Measurements from ENCODE around the gene DNASE1L3. TPM values are rescaled to one million over a fixed set of nuclear protein-coding genes. Genes with fewer than 3 reads are reported as not detected.

DNASE1L3 gene
- total and polyA plus RNA-seq, 2 donors, result 12.9 to 52.0 TPM

- Histone ChIP-seq H3K27ac (ENCODE audit: low read depth in 1 of 2, low read length in 1 of 2) (no peak overlapping the region), H3K4me3 (ENCODE audit: low read length in 2 of 2) (no peak overlapping the region), H3K4me1 (ENCODE audit: control insufficient read depth in 2 of 2, insufficient read depth in 2 of 2, low read length in 2 of 2) (no peaks in the 10 kb centered on the region), H3K27me3 (ENCODE audit: control insufficient read depth in 2 of 2, insufficient read depth in 1 of 2, low read length in 1 of 2) (no peaks in the 10 kb centered on the region), H3K9me3 (ENCODE audit: control insufficient read depth in 2 of 2, insufficient read depth in 1 of 2, low read length in 1 of 2) (no peaks in the 10 kb centered on the region), H3K36me3 (ENCODE audit: control insufficient read depth in 2 of 2, insufficient read depth in 2 of 2, low read length in 1 of 2) (no peaks in the 10 kb centered on the region)
- DNase-seq (ENCODE audit: low read depth in 6 of 9, low spot score in 9 of 9), result no peak
- 93% methylated on average over 10 of the region's 10 CpGs for WGBS
These were observed 21.8 kb downstream of the DNASE1L3 start for GRCh38 chr3:58188921-58189451.

DNA sequence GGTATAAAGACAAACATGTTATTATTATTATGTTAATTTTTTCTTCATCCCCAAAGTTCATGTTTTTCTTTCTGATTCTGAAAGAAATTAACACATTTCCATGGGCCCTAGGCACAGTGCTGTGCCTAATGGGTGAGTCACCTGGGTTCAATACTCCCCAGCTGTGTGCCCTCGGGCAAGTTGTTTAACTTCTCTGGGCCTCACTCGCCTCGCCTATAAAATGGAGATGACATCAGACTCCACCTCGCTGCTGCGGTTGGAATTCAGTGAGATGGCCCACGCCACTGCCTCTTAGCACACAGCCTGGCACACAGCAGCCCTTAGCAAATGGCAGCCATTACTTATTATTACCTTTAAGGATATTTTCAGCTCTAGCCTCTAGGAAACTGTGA is 22.6 kb downstream of the DNASE1L3 start:
- Histone ChIP-seq H3K27ac (ENCODE audit: low read depth in 1 of 2, low read length in 1 of 2) (no peak overlapping the region), H3K4me1 (ENCODE audit: control insufficient read depth in 2 of 2, insufficient read depth in 2 of 2, low read length in 2 of 2) (no peaks in the 10 kb centered on the region), H3K4me3 (ENCODE audit: low read length in 2 of 2) (no peak overlapping the region), H3K9me3 (ENCODE audit: control insufficient read depth in 2 of 2, insufficient read depth in 1 of 2, low read length in 1 of 2) (no peaks in the 10 kb centered on the region), H3K27me3 (ENCODE audit: control insufficient read depth in 2 of 2, insufficient read depth in 1 of 2, low read length in 1 of 2) (no peaks in the 10 kb centered on the region), H3K36me3 (ENCODE audit: control insufficient read depth in 2 of 2, insufficient read depth in 2 of 2, low read length in 1 of 2) (no peaks in the 10 kb centered on the region)
- WGBS, result 92% methylated on average over 6 of the region's 6 CpGs
- DNase-seq (ENCODE audit: low read depth in 6 of 9, low spot score in 9 of 9), result no peak

- Histone ChIP-seq H3K9me3 (ENCODE audit: control insufficient read depth in 2 of 2, insufficient read depth in 1 of 2, low read length in 1 of 2) (no peaks in the 10 kb centered on the region), H3K36me3 (ENCODE audit: control insufficient read depth in 2 of 2, insufficient read depth in 2 of 2, low read length in 1 of 2) (no peaks in the 10 kb centered on the region), H3K4me3 (ENCODE audit: low read length in 2 of 2) (no peak overlapping the region), H3K27ac (ENCODE audit: low read depth in 1 of 2, low read length in 1 of 2) (no peak overlapping the region), H3K27me3 (ENCODE audit: control insufficient read depth in 2 of 2, insufficient read depth in 1 of 2, low read length in 1 of 2) (no peaks in the 10 kb centered on the region), H3K4me1 (ENCODE audit: control insufficient read depth in 2 of 2, insufficient read depth in 2 of 2, low read length in 2 of 2) (no peaks in the 10 kb centered on the region)
- no peak for DNase-seq (ENCODE audit: low read depth in 6 of 9, low spot score in 9 of 9)
- WGBS, result 96% methylated on average over 7 of the region's 7 CpGs
These were observed 25.8 kb downstream of the DNASE1L3 start for GRCh38 chr3:58184982-58185360.

DNA sequence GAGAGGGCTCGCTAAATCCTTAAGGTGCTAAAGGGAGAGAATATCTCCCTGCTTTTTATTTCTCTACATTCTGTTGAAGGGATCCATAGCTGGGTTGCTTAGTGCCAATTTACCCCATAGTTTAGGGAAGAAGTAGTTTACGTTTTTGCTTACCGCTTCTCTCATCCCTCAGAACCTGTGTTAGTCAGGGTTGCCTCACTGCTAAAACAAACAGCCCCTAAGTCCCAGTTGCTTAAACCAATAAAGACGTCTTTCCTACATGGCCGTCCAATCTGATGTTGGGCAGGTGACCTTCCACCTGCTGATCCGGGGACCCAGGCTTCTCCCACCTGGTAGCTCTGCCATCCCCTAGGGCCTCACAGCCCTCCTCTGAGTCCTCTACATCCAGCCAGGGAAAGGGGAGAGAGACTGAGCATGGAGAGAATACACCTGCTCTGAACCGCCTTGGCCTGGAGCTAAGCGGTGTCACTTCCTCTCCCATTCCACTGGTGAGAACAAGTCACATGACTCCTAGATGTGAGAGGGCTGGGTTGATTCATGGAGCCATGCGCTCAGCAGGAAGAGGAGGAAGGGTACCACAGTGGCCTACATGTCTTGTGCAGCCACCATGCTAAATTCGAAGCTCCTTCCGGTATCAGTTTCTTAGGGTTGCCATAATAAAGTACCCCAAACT is 26.3 kb downstream of the DNASE1L3 start:
- H3K36me3 ChIP-seq (ENCODE audit: control insufficient read depth in 2 of 2, insufficient read depth in 2 of 2, low read length in 1 of 2), result no peaks in the 10 kb centered on the region
- H3K4me3 ChIP-seq (ENCODE audit: low read length in 2 of 2), result no peak overlapping the region
- H3K27ac ChIP-seq (ENCODE audit: low read depth in 1 of 2, low read length in 1 of 2), result no peak overlapping the region
- 97% methylated on average over 11 of the region's 11 CpGs for WGBS
- H3K4me1 ChIP-seq (ENCODE audit: control insufficient read depth in 2 of 2, insufficient read depth in 2 of 2, low read length in 2 of 2), result no peaks in the 10 kb centered on the region
- DNase-seq (ENCODE audit: low read depth in 6 of 9, low spot score in 9 of 9), result no peak
- H3K27me3 ChIP-seq (ENCODE audit: control insufficient read depth in 2 of 2, insufficient read depth in 1 of 2, low read length in 1 of 2), result no peaks in the 10 kb centered on the region
- no peaks in the 10 kb centered on the region for H3K9me3 ChIP-seq (ENCODE audit: control insufficient read depth in 2 of 2, insufficient read depth in 1 of 2, low read length in 1 of 2)

DNA sequence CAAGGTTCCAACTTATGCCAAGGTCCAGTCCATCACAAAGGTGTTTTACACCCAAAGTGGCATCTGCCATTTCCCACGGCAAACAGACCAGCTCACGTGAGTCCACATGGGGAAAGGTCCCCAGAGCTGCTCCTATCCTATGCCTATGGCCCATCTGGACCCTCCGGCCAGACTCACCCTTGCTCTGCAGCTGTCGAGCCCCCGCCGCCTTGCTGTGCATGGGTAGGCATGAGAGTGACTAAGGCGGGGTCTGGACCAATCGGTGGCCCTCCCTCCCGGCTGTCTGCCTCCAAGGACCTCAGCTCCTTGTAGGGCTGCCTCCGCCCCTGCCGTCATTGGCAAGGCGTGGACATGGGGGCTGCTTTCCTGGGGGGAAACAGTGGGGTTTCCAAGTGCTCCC is 26.9 kb downstream of the DNASE1L3 start:
- no peak overlapping the region for H3K27ac ChIP-seq (ENCODE audit: low read depth in 1 of 2, low read length in 1 of 2)
- H3K27me3 ChIP-seq (ENCODE audit: control insufficient read depth in 2 of 2, insufficient read depth in 1 of 2, low read length in 1 of 2), result no peaks in the 10 kb centered on the region
- H3K9me3 ChIP-seq (ENCODE audit: control insufficient read depth in 2 of 2, insufficient read depth in 1 of 2, low read length in 1 of 2), result no peaks in the 10 kb centered on the region
- H3K36me3 ChIP-seq (ENCODE audit: control insufficient read depth in 2 of 2, insufficient read depth in 2 of 2, low read length in 1 of 2), result no peaks in the 10 kb centered on the region
- WGBS, result 97% methylated on average over 12 of the region's 12 CpGs
- peaks cover 0 to 2% of the 10 kb centered on the region in 2 donors for H3K4me1 ChIP-seq (ENCODE audit: control insufficient read depth in 2 of 2, insufficient read depth in 2 of 2, low read length in 2 of 2)
- no peak overlapping the region for H3K4me3 ChIP-seq (ENCODE audit: low read length in 2 of 2)
- DNase-seq (ENCODE audit: low read depth in 6 of 9, low spot score in 9 of 9), result no peak

GRCh38 chr3:58183221-58183620 is 27.6 kb downstream of the DNASE1L3 start:
- Histone ChIP-seq H3K9me3 (ENCODE audit: control insufficient read depth in 2 of 2, insufficient read depth in 1 of 2, low read length in 1 of 2) (no peaks in the 10 kb centered on the region), H3K4me3 (ENCODE audit: low read length in 2 of 2) (no peak overlapping the region), H3K4me1 (ENCODE audit: control insufficient read depth in 2 of 2, insufficient read depth in 2 of 2, low read length in 2 of 2) (peaks cover 0 to 8% of the 10 kb centered on the region in 2 donors), H3K27ac (ENCODE audit: low read depth in 1 of 2, low read length in 1 of 2) (no peak overlapping the region), H3K27me3 (ENCODE audit: control insufficient read depth in 2 of 2, insufficient read depth in 1 of 2, low read length in 1 of 2) (peaks cover 0 to 5% of the 10 kb centered on the region in 2 donors), H3K36me3 (ENCODE audit: control insufficient read depth in 2 of 2, insufficient read depth in 2 of 2, low read length in 1 of 2) (no peaks in the 10 kb centered on the region)
- DNase-seq (ENCODE audit: low read depth in 6 of 9, low spot score in 9 of 9), result no peak
- 92% methylated on average over 1 of the region's 1 CpG for WGBS

DNA sequence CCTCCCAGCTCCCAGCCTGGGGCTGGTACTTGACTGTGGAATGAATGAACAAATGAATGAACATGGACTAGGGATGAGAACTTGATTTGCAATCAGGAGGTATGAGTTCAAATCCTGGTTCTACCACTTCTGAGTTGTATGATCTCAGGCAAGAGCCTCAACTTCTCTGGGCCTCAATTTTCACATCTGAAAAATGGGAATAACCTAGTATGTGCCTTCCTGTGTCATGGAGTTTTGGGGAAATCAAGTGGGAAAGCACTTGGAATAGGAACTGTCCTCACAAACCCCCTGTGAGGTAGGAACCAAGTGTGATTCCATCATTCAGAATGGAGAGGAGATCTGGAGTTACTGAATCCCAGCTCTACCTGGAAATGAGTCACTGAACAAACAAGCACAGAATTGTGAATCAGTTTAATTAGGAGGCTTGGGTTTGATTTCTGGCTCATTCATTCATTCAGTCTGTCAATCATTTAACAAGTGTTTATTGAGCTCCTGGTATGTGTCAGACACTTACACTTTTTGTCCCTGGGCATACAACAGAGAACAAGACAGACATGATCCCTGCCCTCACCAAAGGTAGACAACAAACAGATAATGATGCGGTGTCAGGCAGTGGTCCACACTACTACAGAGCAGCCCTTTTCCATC is 29.7 kb downstream of the DNASE1L3 start:
- Histone ChIP-seq H3K27me3 (ENCODE audit: control insufficient read depth in 2 of 2, insufficient read depth in 1 of 2, low read length in 1 of 2) (peaks cover 0 to 9% of the 10 kb centered on the region in 2 donors), H3K36me3 (ENCODE audit: control insufficient read depth in 2 of 2, insufficient read depth in 2 of 2, low read length in 1 of 2) (no peaks in the 10 kb centered on the region), H3K4me1 (ENCODE audit: control insufficient read depth in 2 of 2, insufficient read depth in 2 of 2, low read length in 2 of 2) (peaks cover 2 to 18% of the 10 kb centered on the region in 2 donors), H3K27ac (ENCODE audit: low read depth in 1 of 2, low read length in 1 of 2) (no peak overlapping the region), H3K9me3 (ENCODE audit: control insufficient read depth in 2 of 2, insufficient read depth in 1 of 2, low read length in 1 of 2) (no peaks in the 10 kb centered on the region), H3K4me3 (ENCODE audit: low read length in 2 of 2) (no peak overlapping the region)
- no peak for DNase-seq (ENCODE audit: low read depth in 6 of 9, low spot score in 9 of 9)
- WGBS, result 100% methylated on average over 1 of the region's 1 CpG

DNA sequence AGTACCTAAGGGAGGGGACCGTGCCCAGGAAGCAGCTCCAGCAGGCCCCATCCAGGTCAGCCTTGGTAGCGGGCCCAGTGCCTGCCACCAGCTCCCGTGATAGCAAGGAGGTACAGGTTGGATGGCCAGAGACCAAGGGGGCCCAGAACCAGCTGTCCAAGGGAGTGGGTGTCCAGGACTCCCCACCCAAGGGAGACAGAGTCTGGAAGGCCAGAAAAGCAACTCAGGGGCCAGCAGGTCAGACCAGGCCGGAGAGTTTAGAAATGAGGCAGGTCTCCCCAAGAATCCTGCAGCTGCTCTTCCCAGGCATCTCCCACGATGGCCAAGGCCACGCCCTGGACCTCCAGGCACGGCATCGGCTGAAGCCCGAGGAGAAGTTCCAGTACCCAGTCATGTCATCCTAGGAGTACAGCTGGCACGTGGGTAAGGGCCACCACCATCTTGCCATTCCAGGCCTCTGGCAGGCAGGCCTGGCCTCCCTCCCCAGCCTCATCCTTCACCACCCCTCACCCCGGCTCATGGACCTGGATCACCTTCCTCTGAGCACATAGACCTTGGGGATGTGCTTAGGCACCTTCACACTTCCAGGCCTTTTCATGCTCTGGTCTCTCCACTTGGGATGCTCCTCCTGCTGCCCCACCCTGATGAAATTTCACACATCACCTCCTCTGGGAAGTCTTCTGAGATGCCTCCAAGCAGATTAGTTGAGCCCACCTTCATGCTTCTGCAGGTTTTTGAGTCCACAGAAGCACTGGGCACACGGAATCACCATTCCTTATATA is 30.5 kb downstream of the DNASE1L3 start:
- Histone ChIP-seq H3K4me1 (ENCODE audit: control insufficient read depth in 2 of 2, insufficient read depth in 2 of 2, low read length in 2 of 2) (peaks cover 2 to 26% of the 10 kb centered on the region in 2 donors), H3K27me3 (ENCODE audit: control insufficient read depth in 2 of 2, insufficient read depth in 1 of 2, low read length in 1 of 2) (peaks cover 0 to 9% of the 10 kb centered on the region in 2 donors), H3K27ac (ENCODE audit: low read depth in 1 of 2, low read length in 1 of 2) (no peak overlapping the region), H3K4me3 (ENCODE audit: low read length in 2 of 2) (no peak overlapping the region), H3K9me3 (ENCODE audit: control insufficient read depth in 2 of 2, insufficient read depth in 1 of 2, low read length in 1 of 2) (no peaks in the 10 kb centered on the region), H3K36me3 (ENCODE audit: control insufficient read depth in 2 of 2, insufficient read depth in 2 of 2, low read length in 1 of 2) (no peaks in the 10 kb centered on the region)
- WGBS, result 96% methylated on average over 12 of the region's 12 CpGs
- DNase-seq (ENCODE audit: low read depth in 6 of 9, low spot score in 9 of 9), result no peak

All from thymus (tissue), 11 donors.